DND-41 (cell line): ENCODE data around the gene RGCC.

Experiments used
- ATAC-seq: fragments of 200-7000 bp; cut with Tn5 transposase; 3 replicates; pipeline ENCODE4 v1.9.1; 2021; ENCODE audit warnings: low read depth; ENCODE audit not compliant: insufficient read depth
- DNase-seq: peaks from one replicate; pipeline ENCODE4 v3.0.0-alpha.2; 2020
- H2AFZ ChIP-seq: 2 replicates; pipeline ENCODE4 v1.6.0; 2012; ENCODE audit warnings: low read depth, low read length
- H3K27ac ChIP-seq: 2 replicates; pipeline ENCODE4 v1.5.1; 2012; ENCODE audit warnings: low read length, inconsistent platforms
- H3K27me3 ChIP-seq: fragments of 200-600 bp; sonication (generic); 2 replicates; pipeline ENCODE4 v1.6.0; 2012; ENCODE audit warnings: low read length, mild to moderate bottlenecking, inconsistent platforms; ENCODE audit not compliant: insufficient read depth, poor library complexity
- H3K36me3 ChIP-seq: 2 replicates; pipeline ENCODE4 v1.5.1; 2012; ENCODE audit warnings: low read length, inconsistent platforms; ENCODE audit not compliant: insufficient read depth
- H3K4me1 ChIP-seq: 2 replicates; pipeline ENCODE4 v1.5.1; 2012; ENCODE audit warnings: mild to moderate bottlenecking, low read length; ENCODE audit not compliant: insufficient read depth
- H3K4me2 ChIP-seq: 2 replicates; pipeline ENCODE4 v1.6.0; 2012; ENCODE audit warnings: mild to moderate bottlenecking, moderate library complexity, low read length, inconsistent platforms; ENCODE audit not compliant: insufficient read depth
- H3K4me3 ChIP-seq, 2 experiments: fragments of 200-600 bp in 1 of 2; shearing (Covaris generic) in 1 of 2; 2 replicates each; pipeline ENCODE4 v1.5.1; 2012 to 2016; ENCODE audit warnings: inconsistent platforms in 2 of 2, low read length in 2 of 2, mild to moderate bottlenecking in 2 of 2, low read depth in 1 of 2, moderate library complexity in 1 of 2
- H3K79me2 ChIP-seq: 2 replicates; pipeline ENCODE4 v1.6.0; 2012; ENCODE audit warnings: low read length, inconsistent platforms; ENCODE audit not compliant: insufficient read depth
- H3K9ac ChIP-seq: 2 replicates; pipeline ENCODE4 v1.6.0; 2012; ENCODE audit warnings: low read depth, mild to moderate bottlenecking, inconsistent platforms, low read length, moderate library complexity
- H3K9me3 ChIP-seq: 2 replicates; pipeline ENCODE4 v1.5.1; 2012; ENCODE audit warnings: low read length, moderate library complexity, mild to moderate bottlenecking, inconsistent platforms; ENCODE audit not compliant: insufficient read depth, severe bottlenecking
- H4K20me1 ChIP-seq: 2 replicates; pipeline ENCODE4 v1.6.0; 2012; ENCODE audit warnings: low read length; ENCODE audit not compliant: insufficient read depth
- CTCF ChIP-seq: IDR thresholded peaks from 2 replicates; pipeline ENCODE4 v1.5.1; 2012; ENCODE audit warnings: borderline replicate concordance, low read length, moderate library complexity, mild to moderate bottlenecking; ENCODE audit not compliant: poor library complexity, severe bottlenecking; ENCODE audit errors: extremely low read depth
- EZH2 ChIP-seq: IDR thresholded peaks from 3 replicates; pipeline ENCODE4 v1.6.1; 2012; ENCODE audit warnings: borderline replicate concordance, low read depth, mild to moderate bottlenecking, moderate library complexity, low read length, inconsistent platforms; ENCODE audit not compliant: severe bottlenecking

RGCC gene

GRCh38 chr13:41465241-41465847, 8.0 kb downstream of the RGCC start:
- Histone ChIP-seq H4K20me1 (no peaks in the 10 kb centered on the region), H3K79me2 (no peaks in the 10 kb centered on the region), H3K36me3 (no peaks in the 10 kb centered on the region), H3K4me3 (no peak overlapping the region; a peak in 1 of 4 replicates), H3K4me2 (peak overlapping the region; percentile 41), H3K9ac (peak overlapping the region; percentile 54), H3K27me3 (no peaks in the 10 kb centered on the region), H2AFZ (peak overlapping the region; percentile 70), H3K4me1 (peaks cover 46% of the 10 kb centered on the region), H3K27ac (peak overlapping the region; percentile 98), H3K9me3 (no peaks in the 10 kb centered on the region)
- ATAC-seq (peak; percentile 99), DNase-seq (peak; percentile 96)
- no peak for TF ChIP-seq CTCF
- no peak for TF ChIP-seq EZH2

- Histone ChIP-seq H4K20me1 (no peaks in the 10 kb centered on the region), H3K9ac (peak overlapping the region; percentile 45), H3K4me2 (peak overlapping the region; percentile 41), H3K4me3 (peak overlapping the region in 1 of 2 experiments; percentile 5; a peak in 1 of 4 replicates), H2AFZ (peak overlapping the region; percentile 70), H3K79me2 (no peaks in the 10 kb centered on the region), H3K27me3 (no peaks in the 10 kb centered on the region), H3K36me3 (no peaks in the 10 kb centered on the region), H3K4me1 (peaks cover 46% of the 10 kb centered on the region), H3K9me3 (no peaks in the 10 kb centered on the region), H3K27ac (peak overlapping the region; percentile 98)
- no peak for TF ChIP-seq CTCF
- no peak for TF ChIP-seq EZH2
- DNase-seq (no peak), ATAC-seq (no peak)
Observed at GRCh38 chr13:41465898-41466320, 8.6 kb downstream of the RGCC start.

- no peak overlapping the region for H3K27ac ChIP-seq
- ATAC-seq (no peak), DNase-seq (no peak)
- no peaks in the 10 kb centered on the region for H4K20me1 ChIP-seq
- H3K4me1 ChIP-seq = peaks cover 41% of the 10 kb centered on the region
- TF ChIP-seq EZH2 (no peak), CTCF (no peak)
- H3K9ac ChIP-seq = no peak overlapping the region
- no peaks in the 10 kb centered on the region for H3K9me3 ChIP-seq
- H2AFZ ChIP-seq = no peak overlapping the region
- no peak overlapping the region for H3K4me2 ChIP-seq
- H3K36me3 ChIP-seq = no peaks in the 10 kb centered on the region
- no peaks in the 10 kb centered on the region for H3K79me2 ChIP-seq
- no peaks in the 10 kb centered on the region for H3K27me3 ChIP-seq
- H3K4me3 ChIP-seq = no peak overlapping the region
Observed at GRCh38 chr13:41467425-41467945, 10.1 kb downstream of the RGCC start.
